B cell (primary cell): ENCODE results near the gene ZNF608. TPM values are rescaled to one million over a fixed set of nuclear protein-coding genes. Genes with fewer than 3 reads are reported as not detected.
A peak's percentile ranks its signal among the peaks of the same experiment; 100 is the strongest.

Experiments
- ATAC-seq: fragments of 200-7000 bp; cut with Tn5 transposase; one replicate; pipeline ENCODE4 v1.10.0; 2021; ENCODE audit warnings: low read depth, mild to moderate bottlenecking, moderate number of reproducible peaks, moderate library complexity
- CTCF ChIA-PET: fragments of 350-600 bp; sonication (Branson Sonifier 250); formaldehyde crosslinking; loops from one replicate; lab custom pipeline; 2021; ENCODE audit warnings: antibody characterized with exemption, inconsistent platforms; lab: Charles Lee
- POLR2A ChIA-PET: fragments of 350-600 bp; sonication (Branson Sonifier 250); formaldehyde crosslinking; loops from one replicate; lab custom pipeline; 2021; ENCODE audit warnings: antibody characterized with exemption; lab: Charles Lee
- DNase-seq: peaks from one replicate; pipeline ENCODE4 v3.0.0; 2013
- H2AFZ ChIP-seq: 2 replicates; pipeline ENCODE4 v1.6.1; 2012; ENCODE audit warnings: mild to moderate bottlenecking, low read depth, low read length; ENCODE audit not compliant: insufficient read depth, poor library complexity, severe bottlenecking
- H3K27ac ChIP-seq, 2 donors: 1 replicate in 1 of 2; 2 replicates in 1 of 2; pipeline ENCODE4 v1.5.1; 2012 to 2013; ENCODE audit warnings: low read length in 2 of 2, mild to moderate bottlenecking in 2 of 2, moderate library complexity in 1 of 2
- H3K27me3 ChIP-seq, 4 experiments: fragments of 200-600 bp in 1 of 4; sonication (generic) in 1 of 4; replicated peaks in 1 of 4; 1 replicate in 2 of 4; 2 replicates in 2 of 4; pipeline versions ENCODE4 v1.6.1 to v1.7.0; 2013 to 2016; ENCODE audit warnings: low read length in 3 of 4, mild to moderate bottlenecking in 2 of 4, mixed read lengths in 1 of 4, moderate library complexity in 1 of 4; ENCODE audit not compliant: insufficient read depth in 4 of 4, control insufficient read depth in 3 of 4; ENCODE audit errors: control extremely low read depth in 1 of 4
- H3K36me3 ChIP-seq, 2 experiments: replicated peaks in 1 of 2; 1 replicate in 1 of 2; 2 replicates in 1 of 2; pipeline versions ENCODE4 v1.6.1 to v1.7.1; 2013; ENCODE audit warnings: low read length in 1 of 2; ENCODE audit not compliant: insufficient read depth in 2 of 2, control insufficient read depth in 1 of 2; ENCODE audit errors: control extremely low read depth in 1 of 2, extremely low read depth in 1 of 2
- H3K4me1 ChIP-seq, 2 donors: fragments of 200-600 bp in 1 of 2; sonication (generic) in 1 of 2; 1 replicate in 1 of 2; 2 replicates in 1 of 2; pipeline versions ENCODE4 v1.5.1 to v1.6.1; 2013 to 2017; ENCODE audit warnings: low read length in 2 of 2; ENCODE audit not compliant: control insufficient read depth in 2 of 2, insufficient read depth in 2 of 2
- H3K4me2 ChIP-seq: replicated peaks from 2 replicates; pipeline ENCODE3; 2012; ENCODE audit warnings: mild to moderate bottlenecking, low read depth, low read length; ENCODE audit not compliant: poor library complexity, severe bottlenecking
- H3K4me3 ChIP-seq, 5 experiments: fragments of 200-600 bp in 1 of 5; sonication (generic) in 1 of 5; 1 replicate in 3 of 5; 2 replicates in 2 of 5; pipeline versions ENCODE4 v1.5.1 to v1.7.0; 2011 to 2016; ENCODE audit warnings: low read length in 4 of 5, mild to moderate bottlenecking in 4 of 5, low read depth in 2 of 5, control low read depth in 1 of 5, moderate library complexity in 1 of 5; ENCODE audit not compliant: insufficient read depth in 1 of 5; ENCODE audit errors: control extremely low read depth in 1 of 5, extremely low read depth in 1 of 5
- H3K79me2 ChIP-seq: fragments of 200-600 bp; sonication (generic); one replicate; pipeline ENCODE4 v1.6.0; 2016; ENCODE audit warnings: low read length; ENCODE audit not compliant: control insufficient read depth, insufficient read depth
- H3K9ac ChIP-seq: fragments of 200-600 bp; sonication (generic); 2 replicates; pipeline ENCODE4 v1.6.1; 2017; ENCODE audit warnings: mild to moderate bottlenecking, low read length, moderate library complexity
- H3K9me3 ChIP-seq, 3 donors: one replicate each; pipeline versions ENCODE4 v1.6.1 to v1.7.1; 2013; ENCODE audit warnings: low read length in 2 of 3; ENCODE audit not compliant: control insufficient read depth in 2 of 3, insufficient read depth in 1 of 3; ENCODE audit errors: control extremely low read depth in 1 of 3
- H4K20me1 ChIP-seq: 2 replicates; pipeline ENCODE4 v1.6.0; 2012; ENCODE audit warnings: mild to moderate bottlenecking, low read length; ENCODE audit not compliant: insufficient read depth, control insufficient read depth, poor library complexity, severe bottlenecking
- H3K27ac Mint-ChIP-seq: one replicate; pipeline ENCODE4 v1.8.0; 2021; ENCODE audit warnings: mixed read lengths
- H3K27me3 Mint-ChIP-seq: one replicate; pipeline ENCODE4 v1.8.0; 2021; ENCODE audit warnings: mixed read lengths
- H3K4me1 Mint-ChIP-seq: one replicate; pipeline ENCODE4 v1.8.0; 2021; ENCODE audit warnings: mixed read lengths
- H3K4me3 Mint-ChIP-seq: one replicate; pipeline ENCODE4 v1.8.0; 2021; ENCODE audit warnings: mixed read lengths
- H3K9me3 Mint-ChIP-seq: one replicate; pipeline ENCODE4 v1.8.0; 2022; ENCODE audit warnings: mixed read lengths; ENCODE audit not compliant: insufficient read depth
- CTCF ChIP-seq: fragments of 200-600 bp; IDR thresholded peaks from one replicate; pipeline ENCODE4 v1.8.0; 2022; ENCODE audit warnings: antibody characterized with exemption, mild to moderate bottlenecking
- EZH2 ChIP-seq: IDR thresholded peaks from 2 replicates; pipeline ENCODE4 v1.6.1; 2012; ENCODE audit warnings: borderline replicate concordance, low read depth, mild to moderate bottlenecking, moderate library complexity, low read length; ENCODE audit not compliant: insufficient read depth, poor library complexity, severe bottlenecking
- WGBS: methylation state at CpG from one replicate; pipeline ENCODE4 v1.1.5; 2013; ENCODE audit warnings: missing lambda C conversion rate; ENCODE audit not compliant: insufficient coverage; 5-methylcytosine and 5-hydroxymethylcytosine counted together
- intact Hi-C: fragments of 100-400 bp; cut with micrococcal nuclease; formaldehyde crosslinking; loops from one replicate; pipeline ENCODE4 v1.10.0; 2022
- polyA plus RNA-seq: library from polyadenylated mRNA; depleted of rRNA; stranded (reverse); fragments of >200 nt; gene quantifications from 2 replicates; pipeline ENCODE4 v1.2.3, GENCODE V29; 2012
- total RNA-seq, 2 donors: library from RNA; stranded (reverse); fragments of 120-200 nt in 1 of 2; gene quantifications; 1 replicate in 1 of 2; 2 replicates in 1 of 2; pipeline versions ENCODE4 v1.2.3 to v1.2.4, GENCODE V29; 2013 to 2022

Gene ZNF608
- total and polyA plus RNA-seq, 2 donors (not counting 1 experiment from before 2014, with no cell fraction given): 8.5 to 17.4 TPM

- peaks cover 0 to 3% (median 0%) of the 10 kb centered on the region in 3 donors for H3K9me3 ChIP-seq
- peaks cover 0 to 24% (median 0%) of the 10 kb centered on the region in 4 experiments for H3K27me3 ChIP-seq
- no peak overlapping the region for H3K4me3 Mint-ChIP-seq
- H3K79me2 ChIP-seq: peaks cover 67% of the 10 kb centered on the region
- 0% methylated on average over 4 of the region's 5 CpGs for WGBS
- peak overlapping the region; percentile 65 to 93 for H3K27ac ChIP-seq
- no peaks in the 10 kb centered on the region for H3K9me3 Mint-ChIP-seq
- H3K4me1 ChIP-seq: peaks cover 68 to 82% of the 10 kb centered on the region in 2 donors
- peak overlapping the region; percentile 24 to 59 (median 53) for H3K4me3 ChIP-seq
- H3K36me3 ChIP-seq: no peaks in the 10 kb centered on the region
- no peaks in the 10 kb centered on the region for H4K20me1 ChIP-seq
- H3K27me3 Mint-ChIP-seq: no peaks in the 10 kb centered on the region
- peak overlapping the region; percentile 83 for H3K4me2 ChIP-seq
- H3K9ac ChIP-seq: peak overlapping the region; percentile 70
- DNase-seq (peak; percentile 67), ATAC-seq (no peak)
- H2AFZ ChIP-seq: peak overlapping the region; percentile 75
- intact Hi-C loops: loop anchor here (2.0 to 10.0 kb wide), 2 partner anchors 19 to 289 kb away; no protein-coding TSS in a partner anchor
- ChIA-PET CTCF (interaction anchor here (1.1 kb wide), 2 partner anchors 16 to 19 kb away, joined by 3 read pairs; no protein-coding TSS in a partner anchor), POLR2A (no interaction called here)
- TF ChIP-seq EZH2: no peak
- TF ChIP-seq CTCF: no peak
- H3K4me1 Mint-ChIP-seq: peaks cover 27% of the 10 kb centered on the region
- H3K27ac Mint-ChIP-seq: no peak overlapping the region
Measured at GRCh38 chr5:124743602-124744169, 2.8 kb downstream of the ZNF608 start.

GRCh38 chr5:124742983-124743601, 3.3 kb downstream of the ZNF608 start:
- H3K27me3 Mint-ChIP-seq: no peaks in the 10 kb centered on the region
- no peaks in the 10 kb centered on the region for H3K9me3 Mint-ChIP-seq
- H3K79me2 ChIP-seq: peaks cover 73% of the 10 kb centered on the region
- intact Hi-C loops: loop anchor here (10.0 kb wide), 1 partner anchor 288 kb away; no protein-coding TSS in a partner anchor
- H3K9me3 ChIP-seq: peaks cover 0 to 3% (median 0%) of the 10 kb centered on the region in 3 donors
- peaks cover 29% of the 10 kb centered on the region for H3K4me1 Mint-ChIP-seq
- H3K4me3 Mint-ChIP-seq: no peak overlapping the region
- ATAC-seq (no peak), DNase-seq (no peak)
- H2AFZ ChIP-seq: peak overlapping the region; percentile 75
- no peaks in the 10 kb centered on the region for H4K20me1 ChIP-seq
- peaks cover 0 to 24% (median 0%) of the 10 kb centered on the region in 4 experiments for H3K27me3 ChIP-seq
- H3K27ac ChIP-seq: peak overlapping the region; percentile 37 to 93
- ChIA-PET POLR2A (no interaction called here), CTCF (interaction anchor here (1.1 kb wide), 2 partner anchors 15 to 18 kb away, joined by 3 read pairs; no protein-coding TSS in a partner anchor)
- TF ChIP-seq EZH2 (no peak), CTCF (no peak)
- peaks cover 74 to 88% of the 10 kb centered on the region in 2 donors for H3K4me1 ChIP-seq
- no peak overlapping the region for H3K27ac Mint-ChIP-seq
- H3K4me3 ChIP-seq: peak overlapping the region; percentile 24 to 59 (median 53)
- peak overlapping the region; percentile 83 for H3K4me2 ChIP-seq
- H3K36me3 ChIP-seq: no peaks in the 10 kb centered on the region
- H3K9ac ChIP-seq: peak overlapping the region; percentile 70
- WGBS: 52% methylated on average over 3 of the region's 8 CpGs
